GM12878 (cell line): ENCODE measurements around the gene TLCD5. TPM values are rescaled to one million over a fixed set of nuclear protein-coding genes. Genes with fewer than 3 reads are reported as not detected.
A peak's percentile ranks its signal among the peaks of the same experiment; 100 is the strongest.

ENCODE experiments used
- BHLHE40 ChIP-seq, 2 experiments: fragments of 450-650 bp in 1 of 2; IDR thresholded peaks; 2 replicates each; pipeline ENCODE4 v1.6.1; 2011 to 2017; ENCODE audit warnings: low read depth in 2 of 2, borderline replicate concordance in 1 of 2, improper control_type of control experiment in 1 of 2, low read length in 1 of 2, mild to moderate bottlenecking in 1 of 2
- BRCA1 ChIP-seq: IDR thresholded peaks from 2 replicates; pipeline ENCODE4 v1.6.1; 2011; ENCODE audit warnings: low read depth, low read length, improper control_type of control experiment
- JUND ChIP-seq: IDR thresholded peaks from 2 replicates; pipeline ENCODE4 v1.6.1; 2012; ENCODE audit warnings: low read depth, mild to moderate bottlenecking, low read length, improper control_type of control experiment, moderate library complexity
- MYB ChIP-seq: fragments of 150-350 bp; IDR thresholded peaks from 2 replicates; pipeline ENCODE4 v1.6.1; 2014; ENCODE audit warnings: mild to moderate bottlenecking, low read depth, low read length, borderline replicate concordance
- MYC ChIP-seq: IDR thresholded peaks from 2 replicates; pipeline ENCODE4 v1.6.1; 2011; ENCODE audit warnings: mild to moderate bottlenecking, low read length, moderate library complexity, inconsistent platforms; ENCODE audit not compliant: insufficient read depth, insufficient replicate concordance, insufficient read length, severe bottlenecking
- RAD51 ChIP-seq: fragments of 450-650 bp; IDR thresholded peaks from 2 replicates; pipeline ENCODE4 v1.6.1; 2016; ENCODE audit warnings: moderate library complexity, mild to moderate bottlenecking, inconsistent platforms
- SMARCA5 ChIP-seq: fragments of 450-650 bp; IDR thresholded peaks from 2 replicates; pipeline ENCODE4 v1.6.1; 2017; ENCODE audit warnings: mild to moderate bottlenecking
- SMC3 ChIP-seq: IDR thresholded peaks from 2 replicates; pipeline ENCODE4 v1.6.1; 2011; ENCODE audit warnings: low read length, improper control_type of control experiment, borderline replicate concordance
- SP1 ChIP-seq: IDR thresholded peaks from one replicate; pipeline ENCODE4 v1.6.1; 2011; ENCODE audit warnings: low read depth, low read length
- SUPT20H ChIP-seq: IDR thresholded peaks from 2 replicates; pipeline ENCODE4 v1.6.1; 2011; ENCODE audit warnings: low read depth, mild to moderate bottlenecking, low read length, moderate library complexity, borderline replicate concordance; ENCODE audit not compliant: control insufficient read depth
- YY1 ChIP-seq: IDR thresholded peaks from 2 replicates; pipeline ENCODE4 v1.6.1; 2011; ENCODE audit warnings: low read depth, mild to moderate bottlenecking, low read length
- ZNF217 ChIP-seq: fragments of 450-650 bp; IDR thresholded peaks from 2 replicates; pipeline ENCODE4 v1.6.1; 2017; ENCODE audit warnings: antibody characterized with exemption, mild to moderate bottlenecking
- ZNF274 ChIP-seq: IDR thresholded peaks from one replicate; pipeline ENCODE4 v1.8.0; 2011; ENCODE audit not compliant: insufficient read length, insufficient read depth
- polyA plus RNA-seq, 11 experiments: library from polyadenylated mRNA; depleted of rRNA in 4 of 11; unstranded in 6 of 11; stranded (reverse) in 5 of 11; fragments of >200 nt; fragmentation: Nextera tagmentation in 4 of 11; fragmentation: Illumina TruSeq in 1 of 11; extraction: Ambion mirVana in 4 of 11; extraction: Trizol in 1 of 11; gene quantifications; 1 replicate in 1 of 11; 2 replicates in 10 of 11; pipeline versions ENCODE4 v1.2.1 to v1.2.3, GENCODE V29; 2011 to 2016; ENCODE audit warnings: inconsistent platforms in 2 of 11, missing spikeins in 2 of 11, low read depth in 1 of 11
- total RNA-seq, 4 experiments: library from RNA; depleted of rRNA in 3 of 4; stranded (reverse); fragments of >200 nt in 3 of 4; fragmentation: Illumina TruSeq in 1 of 4; extraction: Trizol in 1 of 4; gene quantifications; 2 replicates each; pipeline versions ENCODE4 v1.2.1 to v1.2.3, GENCODE V29; 2013 to 2021
- TF ChIP-seq, protein P1 (sequence below): fragments of 450-650 bp; IDR thresholded peaks from 2 replicates; pipeline ENCODE4 v1.6.1; 2017; ENCODE audit warnings: mild to moderate bottlenecking, moderate library complexity
- TF ChIP-seq, protein P2 (sequence below): fragments of 450-650 bp; IDR thresholded peaks from 2 replicates; pipeline ENCODE4 v1.6.1; 2017; ENCODE audit warnings: mild to moderate bottlenecking, low read depth, inconsistent platforms; ENCODE audit not compliant: poor library complexity, severe bottlenecking
- TF ChIP-seq, protein P3 (sequence below): fragments of 450-650 bp; IDR thresholded peaks from 2 replicates; pipeline ENCODE4 v1.6.1; 2018; ENCODE audit warnings: mild to moderate bottlenecking, low read depth, moderate library complexity; ENCODE audit not compliant: partially characterized antibody

Gene TLCD5
- total and polyA plus RNA-seq, 10 of the 15 experiments (the other 5 are each of a cell fraction or from before 2014, with no cell fraction given): 2.4 to 13.3 (median 3.2) TPM

DNA sequence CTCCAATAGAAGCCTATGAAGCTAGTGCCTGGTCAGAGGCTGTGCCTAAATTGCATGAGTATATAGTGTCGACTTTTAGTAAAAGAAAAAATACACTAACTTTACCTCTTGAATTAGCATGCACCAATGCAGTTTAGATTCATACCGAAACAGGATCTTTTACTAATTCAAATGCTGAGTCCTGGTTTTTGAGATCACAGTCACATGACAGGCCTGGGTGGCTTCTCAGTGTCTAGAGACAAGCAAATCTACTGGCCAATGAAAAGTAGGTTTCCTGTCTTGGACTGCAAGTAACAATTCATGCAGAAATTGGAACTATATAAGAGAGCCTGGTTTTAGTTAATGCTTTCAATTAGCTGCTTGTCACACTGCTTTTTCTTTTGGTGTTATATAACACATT lies 18.3 kb downstream of the TLCD5 start (continued):
- TF ChIP-seq SMC3 (no peak), BRCA1 (no peak), JUND (peak; percentile 49; the same call in 1 of the 2 replicates), MYB (no peak), SMARCA5 (no peak), SP1 (no peak), ZNF217 (peak; percentile 63; the same call in 1 of the 2 replicates), MYC (no peak), YY1 (no peak), ZNF274 (no peak), SUPT20H (no peak), RAD51 (peak; percentile 96), BHLHE40 (IDR thresholded peaks at IDR 0.05; ENCODE audit: borderline replicate concordance in 1 of 2, low read depth in 2 of 2, low read length in 1 of 2) (peak; percentile 64 to 71; a peak in 3 of 4 replicates)
- TF ChIP-seq, protein P1, sequence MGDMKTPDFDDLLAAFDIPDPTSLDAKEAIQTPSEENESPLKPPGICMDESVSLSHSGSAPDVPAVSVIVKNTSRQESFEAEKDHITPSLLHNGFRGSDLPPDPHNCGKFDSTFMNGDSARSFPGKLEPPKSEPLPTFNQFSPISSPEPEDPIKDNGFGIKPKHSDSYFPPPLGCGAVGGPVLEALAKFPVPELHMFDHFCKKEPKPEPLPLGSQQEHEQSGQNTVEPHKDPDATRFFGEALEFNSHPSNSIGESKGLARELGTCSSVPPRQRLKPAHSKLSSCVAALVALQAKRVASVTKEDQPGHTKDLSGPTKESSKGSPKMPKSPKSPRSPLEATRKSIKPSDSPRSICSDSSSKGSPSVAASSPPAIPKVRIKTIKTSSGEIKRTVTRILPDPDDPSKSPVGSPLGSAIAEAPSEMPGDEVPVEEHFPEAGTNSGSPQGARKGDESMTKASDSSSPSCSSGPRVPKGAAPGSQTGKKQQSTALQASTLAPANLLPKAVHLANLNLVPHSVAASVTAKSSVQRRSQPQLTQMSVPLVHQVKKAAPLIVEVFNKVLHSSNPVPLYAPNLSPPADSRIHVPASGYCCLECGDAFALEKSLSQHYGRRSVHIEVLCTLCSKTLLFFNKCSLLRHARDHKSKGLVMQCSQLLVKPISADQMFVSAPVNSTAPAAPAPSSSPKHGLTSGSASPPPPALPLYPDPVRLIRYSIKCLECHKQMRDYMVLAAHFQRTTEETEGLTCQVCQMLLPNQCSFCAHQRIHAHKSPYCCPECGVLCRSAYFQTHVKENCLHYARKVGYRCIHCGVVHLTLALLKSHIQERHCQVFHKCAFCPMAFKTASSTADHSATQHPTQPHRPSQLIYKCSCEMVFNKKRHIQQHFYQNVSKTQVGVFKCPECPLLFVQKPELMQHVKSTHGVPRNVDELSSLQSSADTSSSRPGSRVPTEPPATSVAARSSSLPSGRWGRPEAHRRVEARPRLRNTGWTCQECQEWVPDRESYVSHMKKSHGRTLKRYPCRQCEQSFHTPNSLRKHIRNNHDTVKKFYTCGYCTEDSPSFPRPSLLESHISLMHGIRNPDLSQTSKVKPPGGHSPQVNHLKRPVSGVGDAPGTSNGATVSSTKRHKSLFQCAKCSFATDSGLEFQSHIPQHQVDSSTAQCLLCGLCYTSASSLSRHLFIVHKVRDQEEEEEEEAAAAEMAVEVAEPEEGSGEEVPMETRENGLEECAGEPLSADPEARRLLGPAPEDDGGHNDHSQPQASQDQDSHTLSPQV: no peak
- TF ChIP-seq, protein P2, sequence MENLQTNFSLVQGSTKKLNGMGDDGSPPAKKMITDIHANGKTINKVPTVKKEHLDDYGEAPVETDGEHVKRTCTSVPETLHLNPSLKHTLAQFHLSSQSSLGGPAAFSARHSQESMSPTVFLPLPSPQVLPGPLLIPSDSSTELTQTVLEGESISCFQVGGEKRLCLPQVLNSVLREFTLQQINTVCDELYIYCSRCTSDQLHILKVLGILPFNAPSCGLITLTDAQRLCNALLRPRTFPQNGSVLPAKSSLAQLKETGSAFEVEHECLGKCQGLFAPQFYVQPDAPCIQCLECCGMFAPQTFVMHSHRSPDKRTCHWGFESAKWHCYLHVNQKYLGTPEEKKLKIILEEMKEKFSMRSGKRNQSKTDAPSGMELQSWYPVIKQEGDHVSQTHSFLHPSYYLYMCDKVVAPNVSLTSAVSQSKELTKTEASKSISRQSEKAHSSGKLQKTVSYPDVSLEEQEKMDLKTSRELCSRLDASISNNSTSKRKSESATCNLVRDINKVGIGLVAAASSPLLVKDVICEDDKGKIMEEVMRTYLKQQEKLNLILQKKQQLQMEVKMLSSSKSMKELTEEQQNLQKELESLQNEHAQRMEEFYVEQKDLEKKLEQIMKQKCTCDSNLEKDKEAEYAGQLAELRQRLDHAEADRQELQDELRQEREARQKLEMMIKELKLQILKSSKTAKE: peak; percentile 57
- TF ChIP-seq, protein P3, sequence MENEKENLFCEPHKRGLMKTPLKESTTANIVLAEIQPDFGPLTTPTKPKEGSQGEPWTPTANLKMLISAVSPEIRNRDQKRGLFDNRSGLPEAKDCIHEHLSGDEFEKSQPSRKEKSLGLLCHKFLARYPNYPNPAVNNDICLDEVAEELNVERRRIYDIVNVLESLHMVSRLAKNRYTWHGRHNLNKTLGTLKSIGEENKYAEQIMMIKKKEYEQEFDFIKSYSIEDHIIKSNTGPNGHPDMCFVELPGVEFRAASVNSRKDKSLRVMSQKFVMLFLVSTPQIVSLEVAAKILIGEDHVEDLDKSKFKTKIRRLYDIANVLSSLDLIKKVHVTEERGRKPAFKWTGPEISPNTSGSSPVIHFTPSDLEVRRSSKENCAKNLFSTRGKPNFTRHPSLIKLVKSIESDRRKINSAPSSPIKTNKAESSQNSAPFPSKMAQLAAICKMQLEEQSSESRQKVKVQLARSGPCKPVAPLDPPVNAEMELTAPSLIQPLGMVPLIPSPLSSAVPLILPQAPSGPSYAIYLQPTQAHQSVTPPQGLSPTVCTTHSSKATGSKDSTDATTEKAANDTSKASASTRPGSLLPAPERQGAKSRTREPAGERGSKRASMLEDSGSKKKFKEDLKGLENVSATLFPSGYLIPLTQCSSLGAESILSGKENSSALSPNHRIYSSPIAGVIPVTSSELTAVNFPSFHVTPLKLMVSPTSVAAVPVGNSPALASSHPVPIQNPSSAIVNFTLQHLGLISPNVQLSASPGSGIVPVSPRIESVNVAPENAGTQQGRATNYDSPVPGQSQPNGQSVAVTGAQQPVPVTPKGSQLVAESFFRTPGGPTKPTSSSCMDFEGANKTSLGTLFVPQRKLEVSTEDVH: no peak
